SK-N-MC (cell line): ENCODE data around the gene C5.

Experiments used
- EZH2 ChIP-seq: fragments of 200-600 bp; sonication (generic); IDR thresholded peaks from one replicate; pipeline ENCODE4 v1.6.1; 2017; ENCODE audit warnings: antibody characterized with exemption
- FOXP2 ChIP-seq: optimal IDR thresholded peaks from 2 replicates; pipeline ENCODE3; 2011; ENCODE audit warnings: mild to moderate bottlenecking, moderate library complexity; ENCODE audit not compliant: insufficient read depth; ENCODE audit errors: extremely low read length, control extremely low read depth
- POLR2AphosphoS5 ChIP-seq: IDR thresholded peaks from 2 replicates; pipeline ENCODE4 v1.6.1; 2012; ENCODE audit warnings: mild to moderate bottlenecking, low read depth, low read length, borderline replicate concordance

GRCh38 chr9:121082075-121082474, 32.0 kb upstream of the C5 start:
- TF ChIP-seq POLR2AphosphoS5 = no peak
- no peak for TF ChIP-seq EZH2
- no peak for TF ChIP-seq FOXP2
